ENCODE data around the gene ABCC2. TPM values are rescaled to one million over a fixed set of nuclear protein-coding genes. Genes with fewer than 3 reads are reported as not detected.

Gene ABCC2
- polyA plus RNA-seq, 1 donor (not counting 4 experiments of a cell fraction or from before 2014, with no cell fraction given) = 2.5 TPM

- Histone ChIP-seq H3K9ac (ENCODE audit: control insufficient read depth, extremely low read depth, insufficient read depth, low read length) (no peak overlapping the region), H3K27me3 (ENCODE audit: control insufficient read depth, extremely low read depth, insufficient read depth, low read length) (no peaks in the 10 kb centered on the region), H3K9me3 (ENCODE audit: control insufficient read depth, low read depth, low read length) (no peaks in the 10 kb centered on the region), H3K27ac (ENCODE audit: control insufficient read depth, insufficient read depth, low read length) (no peak overlapping the region), H3K4me1 (ENCODE audit: control insufficient read depth, extremely low read depth, insufficient read depth, low read length) (no peaks in the 10 kb centered on the region), H3K4me3 (ENCODE audit: control insufficient read depth in 2 of 3, extremely low read depth in 1 of 3, insufficient read depth in 2 of 3, low read depth in 1 of 3, low read length in 3 of 3) (no peak overlapping the region), H4K20me1 (ENCODE audit: control insufficient read depth, extremely low read depth, insufficient read depth, low read length) (no peaks in the 10 kb centered on the region), H3K79me2 (ENCODE audit: control insufficient read depth, insufficient read depth, low read length) (peaks cover 3% of the 10 kb centered on the region), H3K9me1 (ENCODE audit: control insufficient read depth, extremely low read depth, insufficient read depth, low read length) (no peaks in the 10 kb centered on the region), H3K4me2 (ENCODE audit: control insufficient read depth, extremely low read depth, insufficient read depth, low read depth, low read length) (no peak overlapping the region), H2AFZ (ENCODE audit: control insufficient read depth, low read length) (no peak overlapping the region), H3K36me3 (ENCODE audit: control insufficient read depth in 2 of 2, extremely low read depth in 1 of 2, insufficient read depth in 2 of 2, low read length in 2 of 2) (peaks cover 13 to 31% of the 10 kb centered on the region in 2 experiments)
- TF ChIP-seq, protein P1, sequence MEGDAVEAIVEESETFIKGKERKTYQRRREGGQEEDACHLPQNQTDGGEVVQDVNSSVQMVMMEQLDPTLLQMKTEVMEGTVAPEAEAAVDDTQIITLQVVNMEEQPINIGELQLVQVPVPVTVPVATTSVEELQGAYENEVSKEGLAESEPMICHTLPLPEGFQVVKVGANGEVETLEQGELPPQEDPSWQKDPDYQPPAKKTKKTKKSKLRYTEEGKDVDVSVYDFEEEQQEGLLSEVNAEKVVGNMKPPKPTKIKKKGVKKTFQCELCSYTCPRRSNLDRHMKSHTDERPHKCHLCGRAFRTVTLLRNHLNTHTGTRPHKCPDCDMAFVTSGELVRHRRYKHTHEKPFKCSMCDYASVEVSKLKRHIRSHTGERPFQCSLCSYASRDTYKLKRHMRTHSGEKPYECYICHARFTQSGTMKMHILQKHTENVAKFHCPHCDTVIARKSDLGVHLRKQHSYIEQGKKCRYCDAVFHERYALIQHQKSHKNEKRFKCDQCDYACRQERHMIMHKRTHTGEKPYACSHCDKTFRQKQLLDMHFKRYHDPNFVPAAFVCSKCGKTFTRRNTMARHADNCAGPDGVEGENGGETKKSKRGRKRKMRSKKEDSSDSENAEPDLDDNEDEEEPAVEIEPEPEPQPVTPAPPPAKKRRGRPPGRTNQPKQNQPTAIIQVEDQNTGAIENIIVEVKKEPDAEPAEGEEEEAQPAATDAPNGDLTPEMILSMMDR (optimal IDR thresholded peaks at IDR 0.05 in 1 of 3, IDR thresholded peaks at IDR 0.05 in 1 of 3, conservative IDR thresholded peaks at IDR 0.05 in 1 of 3; ENCODE audit: extremely low read depth in 1 of 3, insufficient read depth in 2 of 3, low read length in 3 of 3) = no peak
- TF ChIP-seq EZH2 (IDR thresholded peaks at IDR 0.05; ENCODE audit: low read length) = no peak
- DNase-seq (ENCODE audit: low read depth, low spot score) (no peak), FAIRE-seq (no peak)
- dilution Hi-C loops (cut with MboI; ENCODE audit: extremely low pct_ligation_motif_present, low sequenced_read_pairs) = no loop called here
Measured at GRCh38 chr10:99740260-99740659, 42.2 kb upstream of the ABCC2 start.

GRCh38 chr10:99740933-99741559 is 41.4 kb upstream of the ABCC2 start:
- Histone ChIP-seq H2AFZ (ENCODE audit: control insufficient read depth, low read length) (no peak overlapping the region), H3K79me2 (ENCODE audit: control insufficient read depth, insufficient read depth, low read length) (peaks cover 3% of the 10 kb centered on the region), H3K27ac (ENCODE audit: control insufficient read depth, insufficient read depth, low read length) (no peak overlapping the region), H3K9me1 (ENCODE audit: control insufficient read depth, extremely low read depth, insufficient read depth, low read length) (no peaks in the 10 kb centered on the region), H3K36me3 (ENCODE audit: control insufficient read depth in 2 of 2, extremely low read depth in 1 of 2, insufficient read depth in 2 of 2, low read length in 2 of 2) (peaks cover 14 to 33% of the 10 kb centered on the region in 2 experiments), H3K4me3 (ENCODE audit: control insufficient read depth in 2 of 3, extremely low read depth in 1 of 3, insufficient read depth in 2 of 3, low read depth in 1 of 3, low read length in 3 of 3) (no peak overlapping the region), H3K27me3 (ENCODE audit: control insufficient read depth, extremely low read depth, insufficient read depth, low read length) (no peaks in the 10 kb centered on the region), H3K4me2 (ENCODE audit: control insufficient read depth, extremely low read depth, insufficient read depth, low read depth, low read length) (no peak overlapping the region), H4K20me1 (ENCODE audit: control insufficient read depth, extremely low read depth, insufficient read depth, low read length) (no peaks in the 10 kb centered on the region), H3K9ac (ENCODE audit: control insufficient read depth, extremely low read depth, insufficient read depth, low read length) (no peak overlapping the region), H3K4me1 (ENCODE audit: control insufficient read depth, extremely low read depth, insufficient read depth, low read length) (no peaks in the 10 kb centered on the region), H3K9me3 (ENCODE audit: control insufficient read depth, low read depth, low read length) (no peaks in the 10 kb centered on the region)
- TF ChIP-seq EZH2 (IDR thresholded peaks at IDR 0.05; ENCODE audit: low read length) = no peak
- TF ChIP-seq, protein P1 (optimal IDR thresholded peaks at IDR 0.05 in 1 of 3, IDR thresholded peaks at IDR 0.05 in 1 of 3, conservative IDR thresholded peaks at IDR 0.05 in 1 of 3; ENCODE audit: extremely low read depth in 1 of 3, insufficient read depth in 2 of 3, low read length in 3 of 3) = no peak
- no peak for DNase-seq (ENCODE audit: low read depth, low spot score)
- dilution Hi-C loops (cut with MboI; ENCODE audit: extremely low pct_ligation_motif_present, low sequenced_read_pairs) = no loop called here
- no peak for FAIRE-seq

Data from keratinocyte (primary cell).